H1 (cell line): ENCODE data around the gene DPH1. TPM values are rescaled to one million over a fixed set of nuclear protein-coding genes. Genes with fewer than 3 reads are reported as not detected.

Experiments
- CTBP2 ChIP-seq: IDR thresholded peaks from 2 replicates; pipeline ENCODE4 v1.7.0; 2011; ENCODE audit warnings: borderline replicate concordance, mild to moderate bottlenecking, moderate library complexity, mixed read lengths, low read length; ENCODE audit not compliant: insufficient read depth, insufficient read length
- CTCF ChIP-seq, 3 experiments: IDR thresholded peaks; 1 replicate in 2 of 3; 2 replicates in 1 of 3; pipeline versions ENCODE4 v1.5.1 to v1.6.1; 2011; ENCODE audit warnings: low read length in 3 of 3, mild to moderate bottlenecking in 3 of 3, inconsistent platforms in 2 of 3, low read depth in 1 of 3, moderate library complexity in 1 of 3; ENCODE audit not compliant: insufficient read depth in 1 of 3; ENCODE audit errors: control extremely low read depth in 1 of 3
- E2F6 ChIP-seq: IDR thresholded peaks from 2 replicates; pipeline ENCODE4 v1.6.1; 2012; ENCODE audit warnings: inconsistent platforms
- MAFK ChIP-seq: IDR thresholded peaks from 2 replicates; pipeline ENCODE4 v1.6.1; 2012; ENCODE audit warnings: low read depth, mild to moderate bottlenecking, improper control_type of control experiment, low read length
- POLR2A ChIP-seq, 2 experiments: IDR thresholded peaks; 1 replicate in 1 of 2; 2 replicates in 1 of 2; pipeline ENCODE4 v1.6.1; 2011; ENCODE audit warnings: low read depth in 2 of 2, low read length in 2 of 2, mild to moderate bottlenecking in 2 of 2; ENCODE audit errors: control extremely low read depth in 1 of 2
- RAD21 ChIP-seq, 2 experiments: IDR thresholded peaks in 1 of 2; conservative IDR thresholded peaks in 1 of 2; 2 replicates each; pipeline ENCODE4 v1.6.1; 2011; ENCODE audit warnings: low read depth in 2 of 2, low read length in 2 of 2, improper control_type of control experiment in 1 of 2, inconsistent platforms in 1 of 2, mild to moderate bottlenecking in 1 of 2, moderate library complexity in 1 of 2
- RBBP5 ChIP-seq: IDR thresholded peaks from 2 replicates; pipeline ENCODE4 v1.7.1; 2012; ENCODE audit warnings: low read depth, mild to moderate bottlenecking, inconsistent platforms, low read length, moderate library complexity, borderline replicate concordance
- RNF2 ChIP-seq: fragments of 200-900, 300-1000 bp; sonication (generic); IDR thresholded peaks from 2 replicates; pipeline ENCODE4 v1.7.1; 2016; ENCODE audit warnings: borderline replicate concordance, low read depth, mild to moderate bottlenecking, antibody characterized with exemption, low read length; ENCODE audit not compliant: poor library complexity, severe bottlenecking; ENCODE audit errors: missing control alignments
- SAP30 ChIP-seq: fragments of 300-600 bp; sonication (generic); IDR thresholded peaks from 2 replicates; pipeline ENCODE4 v1.7.1; 2012; ENCODE audit warnings: low read length, moderate library complexity, mild to moderate bottlenecking, inconsistent platforms; ENCODE audit not compliant: insufficient read depth, insufficient replicate concordance
- SUZ12 ChIP-seq: fragments of 200-600 bp; sonication (generic); IDR thresholded peaks from 2 replicates; pipeline ENCODE4 v1.6.1; 2012; ENCODE audit warnings: mild to moderate bottlenecking, inconsistent platforms, low read length, moderate library complexity, mixed read lengths
- TAF1 ChIP-seq: IDR thresholded peaks from 2 replicates; pipeline ENCODE4 v1.6.1; 2011; ENCODE audit warnings: mild to moderate bottlenecking, low read depth, low read length
- YY1 ChIP-seq: IDR thresholded peaks from 2 replicates; pipeline ENCODE4 v1.6.1; 2011; ENCODE audit warnings: low read depth, mild to moderate bottlenecking, low read length
- polyA plus RNA-seq, 7 experiments: library from polyadenylated mRNA; depleted of rRNA in 3 of 7; stranded (reverse) in 5 of 7; unstranded in 2 of 7; fragments of >200 nt in 5 of 7; fragments of 200-250 nt in 2 of 7; gene quantifications; 1 replicate in 5 of 7; 2 replicates in 1 of 7; 4 replicates in 1 of 7; pipeline versions ENCODE4 v1.2.1 to v1.2.3, GENCODE V29; 2011 to 2013; ENCODE audit warnings: missing spikeins in 2 of 7, mixed read lengths in 2 of 7
- total RNA-seq: library from RNA; stranded (reverse); fragmentation: NEBNext Ultra II Directional; extraction: Animal tissue kit (Norgen Biotek cat#: 25700); gene quantifications from 2 replicates; pipeline ENCODE4 v1.2.1, GENCODE V29; 2021

DPH1 gene
- total and polyA plus RNA-seq, 2 of the 8 experiments (the other 6 are each of a cell fraction or from before 2014, with no cell fraction given): 24.9 to 30.0 TPM

- no peak for TF ChIP-seq CTCF (IDR thresholded peaks at IDR 0.05; ENCODE audit: control extremely low read depth in 1 of 3, insufficient read depth in 1 of 3, low read depth in 1 of 3, low read length in 3 of 3)
- TF ChIP-seq RNF2: no peak
- no peak for TF ChIP-seq CTBP2
- TF ChIP-seq SAP30: no peak
- TF ChIP-seq RBBP5: no peak
- TF ChIP-seq SUZ12: no peak
- TF ChIP-seq E2F6: no peak
- no peak for TF ChIP-seq YY1
- TF ChIP-seq RAD21 (IDR thresholded peaks at IDR 0.05 in 1 of 2, conservative IDR thresholded peaks at IDR 0.05 in 1 of 2; ENCODE audit: low read depth in 2 of 2, low read length in 2 of 2): no peak
- TF ChIP-seq POLR2A (IDR thresholded peaks at IDR 0.05; ENCODE audit: control extremely low read depth in 1 of 2, low read depth in 2 of 2, low read length in 2 of 2): no peak
- TF ChIP-seq MAFK: no peak
- TF ChIP-seq TAF1: no peak
Observed at GRCh38 chr17:2084036-2084765, 54.2 kb downstream of the DPH1 start (continued).
